Measurements from ENCODE around the gene CSNK1G2.

CSNK1G2 gene

DNA sequence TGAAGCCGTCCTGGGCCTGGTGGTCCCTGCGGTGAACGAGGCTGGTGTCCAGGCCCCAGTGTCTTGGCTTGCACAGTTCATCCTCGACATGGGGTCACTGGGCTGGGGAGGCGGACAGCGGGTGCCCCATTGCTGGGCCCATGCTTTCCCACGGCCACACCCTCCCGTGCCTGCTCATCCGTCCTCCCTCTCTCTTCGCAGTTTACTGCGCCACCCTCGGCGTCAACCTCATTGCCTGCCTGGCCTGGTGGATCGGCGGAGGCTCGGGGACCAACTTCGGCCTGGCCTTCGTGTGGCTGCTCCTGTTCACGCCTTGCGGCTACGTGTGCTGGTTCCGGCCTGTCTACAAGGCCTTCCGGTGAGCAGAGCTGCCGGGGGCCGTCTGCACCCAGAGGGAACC, 23.0 kb upstream of the CSNK1G2 start:
- in situ Hi-C loops (cut with MboI; ENCODE audit: low sequenced_read_pairs), result no loop called here

DNA sequence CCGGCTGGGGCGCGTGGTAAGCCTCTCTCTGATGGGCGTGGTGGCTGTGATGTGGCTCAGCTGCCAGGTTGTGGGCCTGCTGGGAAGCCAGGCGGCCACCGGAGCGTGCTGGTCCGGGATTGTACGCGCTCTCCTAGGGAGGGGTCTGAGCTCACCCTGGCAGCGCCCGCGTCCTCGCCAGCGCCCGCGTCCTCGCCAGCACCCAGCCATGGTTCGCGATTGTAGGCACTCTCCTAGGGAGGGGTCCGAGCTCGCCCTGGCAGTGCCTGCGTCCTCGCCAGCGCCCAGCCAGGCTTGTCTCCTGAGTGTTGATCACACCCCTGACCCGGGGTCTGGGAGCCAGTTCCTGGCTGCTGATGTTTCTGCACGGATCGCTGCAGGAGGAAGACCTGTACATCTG, 22.0 kb upstream of the CSNK1G2 start:
- in situ Hi-C loops (cut with MboI; ENCODE audit: low sequenced_read_pairs), result no loop called here

DNA sequence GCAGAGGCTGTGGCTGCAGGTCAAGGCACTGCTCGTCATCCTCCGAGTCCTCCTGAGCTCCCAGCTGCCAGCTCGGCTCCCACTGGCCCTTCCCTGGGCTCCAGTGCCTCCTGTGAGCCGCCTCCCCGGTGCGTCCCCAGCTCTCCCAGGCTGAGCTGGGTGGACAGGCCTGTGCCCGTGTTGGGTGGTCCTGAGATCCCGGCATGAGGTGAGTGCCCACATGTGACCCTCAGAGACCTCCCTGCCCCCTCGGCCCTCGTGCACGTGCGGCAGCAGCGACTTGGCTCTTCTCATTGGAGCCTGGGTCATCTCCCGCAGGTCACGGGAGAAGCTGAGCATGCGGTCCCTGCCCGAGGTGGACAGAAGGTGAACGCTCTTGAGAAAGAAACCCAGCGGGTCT, 20.3 kb upstream of the CSNK1G2 start:
- in situ Hi-C loops (cut with MboI; ENCODE audit: low sequenced_read_pairs), result no loop called here

DNA sequence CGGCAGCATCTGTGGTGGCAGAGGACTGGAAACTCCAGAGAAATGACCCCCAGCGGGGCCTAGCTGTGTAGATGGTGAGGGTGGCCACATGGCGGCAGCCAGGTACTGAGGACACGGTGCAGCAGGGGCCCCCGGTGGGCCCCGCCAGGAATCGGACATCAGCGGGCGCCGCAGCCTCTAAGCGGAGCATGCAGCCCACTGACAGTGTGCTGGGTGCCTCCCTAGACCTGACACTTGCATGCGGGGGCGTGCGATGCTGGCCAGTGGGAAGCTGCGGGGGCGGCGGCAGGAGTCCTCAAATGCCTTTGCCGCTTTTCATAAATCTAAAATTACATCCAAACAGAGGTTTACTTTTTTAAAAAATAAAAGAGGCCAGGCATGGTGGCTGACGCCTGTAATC, 19.6 kb upstream of the CSNK1G2 start:
- in situ Hi-C loops (cut with MboI; ENCODE audit: low sequenced_read_pairs), result no loop called here

DNA sequence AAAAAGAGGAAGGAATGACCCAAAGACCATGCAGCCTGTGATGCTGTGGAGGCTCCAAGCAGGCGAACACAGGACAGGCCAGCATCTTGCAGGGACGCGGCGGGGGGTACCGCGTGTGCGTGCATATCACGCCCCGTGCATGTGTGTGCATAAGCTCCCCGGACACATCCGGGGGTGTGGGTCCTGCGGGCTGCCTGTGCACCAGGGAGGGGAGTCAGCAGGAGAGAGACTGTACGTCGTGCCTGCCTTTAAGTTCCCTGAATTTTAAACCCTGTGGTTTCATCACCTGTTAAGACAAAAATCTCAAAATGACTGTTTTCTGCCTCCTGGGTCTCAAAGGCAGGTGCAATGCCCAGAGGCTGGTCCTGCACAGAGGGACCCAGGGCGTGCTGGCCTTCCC, 19.1 kb upstream of the CSNK1G2 start:
- in situ Hi-C loops (cut with MboI; ENCODE audit: low sequenced_read_pairs), result no loop called here

DNA sequence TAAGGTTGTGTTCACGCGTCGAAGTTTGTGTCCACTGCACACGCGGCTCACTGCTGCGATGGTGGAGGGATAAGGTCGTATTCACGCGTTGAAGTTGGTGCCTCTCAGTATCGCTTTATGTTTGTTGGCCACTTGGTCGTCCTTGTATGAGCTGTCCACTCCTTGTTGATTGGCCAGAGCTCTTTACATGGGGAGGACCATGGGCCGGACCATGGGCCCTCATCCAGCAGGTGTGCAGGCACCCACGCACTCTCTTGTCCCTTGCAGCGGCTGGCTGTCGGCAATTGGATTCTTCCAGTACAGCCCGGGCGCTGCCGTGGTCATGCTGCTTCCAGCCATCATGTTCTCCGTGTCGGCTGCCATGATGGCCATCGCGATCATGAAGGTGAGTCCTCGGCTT, 18.2 kb upstream of the CSNK1G2 start:
- in situ Hi-C loops (cut with MboI; ENCODE audit: low sequenced_read_pairs), result no loop called here

DNA sequence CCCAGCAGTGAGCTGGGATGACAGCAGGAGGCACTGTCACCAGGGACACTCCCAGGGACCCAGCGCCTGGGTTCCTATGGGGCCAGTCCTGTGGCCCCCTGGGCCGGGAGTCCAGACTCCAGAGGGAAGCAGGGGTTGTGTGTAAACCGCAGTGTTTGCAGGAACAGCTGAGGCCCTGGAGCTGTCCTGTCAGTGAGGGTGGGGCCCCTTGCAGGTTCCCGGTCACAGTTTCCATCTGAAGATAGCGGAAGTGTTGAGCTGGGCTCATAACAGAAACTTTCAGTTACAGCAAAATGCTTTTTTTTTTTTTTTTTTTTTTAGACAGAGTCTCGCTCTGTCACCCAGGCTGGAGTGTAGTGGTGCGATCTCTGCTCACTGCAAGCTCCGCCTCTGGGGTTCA, 17.7 kb upstream of the CSNK1G2 start:
- in situ Hi-C loops (cut with MboI; ENCODE audit: low sequenced_read_pairs), result no loop called here

DNA sequence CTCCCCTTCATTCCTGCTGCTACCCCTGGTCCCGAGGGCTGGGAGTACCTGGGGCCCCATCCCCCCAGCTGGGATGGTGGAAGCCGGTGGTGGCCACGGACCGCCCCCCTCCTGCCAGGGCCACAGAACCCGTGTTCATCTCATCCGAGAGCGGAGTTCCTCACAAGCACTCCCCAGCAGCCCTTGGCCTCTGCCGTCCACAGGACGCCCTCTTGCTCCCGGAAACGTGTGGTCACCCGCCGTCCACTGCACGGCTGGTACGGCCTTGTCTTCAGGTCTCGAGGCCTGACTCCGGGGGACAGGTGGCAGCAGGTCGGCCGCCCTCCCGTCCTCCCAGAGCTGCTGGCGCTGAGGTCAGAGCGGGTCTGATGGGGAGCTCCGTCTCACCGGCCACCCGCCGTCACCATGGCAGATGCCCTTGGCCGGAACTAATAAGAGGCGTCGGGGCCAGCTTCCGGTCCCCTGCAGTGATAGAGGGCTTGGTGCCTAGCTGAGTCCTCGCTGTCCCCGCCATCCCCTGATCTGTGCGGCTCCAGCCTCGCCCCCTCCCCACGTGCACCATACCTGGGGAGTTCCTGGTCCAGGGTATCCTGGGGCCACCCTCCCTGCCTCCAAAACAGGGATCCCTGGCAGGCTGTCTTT, 16.5 kb upstream of the CSNK1G2 start:
- in situ Hi-C loops (cut with MboI; ENCODE audit: low sequenced_read_pairs), result no loop called here

DNA sequence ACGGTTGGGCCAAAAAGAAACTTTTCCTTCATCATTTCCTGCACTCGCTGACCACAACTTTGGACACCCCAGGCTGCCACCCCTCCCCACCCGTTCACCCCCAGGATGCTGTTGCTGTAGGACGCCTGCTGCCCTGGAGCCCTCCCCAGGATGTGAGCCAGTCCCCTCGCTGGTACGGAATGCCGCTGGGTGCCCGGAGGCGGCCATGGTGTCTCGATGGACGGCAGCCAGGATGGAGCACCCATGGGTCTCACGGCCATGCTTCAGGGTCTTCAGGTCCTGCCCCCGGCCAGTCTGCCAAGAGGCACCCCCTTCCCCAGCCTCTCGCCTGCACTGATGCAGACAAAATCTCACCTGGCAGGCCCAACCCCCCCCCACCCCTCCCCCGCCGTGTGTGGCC, 15.4 kb upstream of the CSNK1G2 start:
- in situ Hi-C loops (cut with MboI; ENCODE audit: low sequenced_read_pairs), result no loop called here

DNA sequence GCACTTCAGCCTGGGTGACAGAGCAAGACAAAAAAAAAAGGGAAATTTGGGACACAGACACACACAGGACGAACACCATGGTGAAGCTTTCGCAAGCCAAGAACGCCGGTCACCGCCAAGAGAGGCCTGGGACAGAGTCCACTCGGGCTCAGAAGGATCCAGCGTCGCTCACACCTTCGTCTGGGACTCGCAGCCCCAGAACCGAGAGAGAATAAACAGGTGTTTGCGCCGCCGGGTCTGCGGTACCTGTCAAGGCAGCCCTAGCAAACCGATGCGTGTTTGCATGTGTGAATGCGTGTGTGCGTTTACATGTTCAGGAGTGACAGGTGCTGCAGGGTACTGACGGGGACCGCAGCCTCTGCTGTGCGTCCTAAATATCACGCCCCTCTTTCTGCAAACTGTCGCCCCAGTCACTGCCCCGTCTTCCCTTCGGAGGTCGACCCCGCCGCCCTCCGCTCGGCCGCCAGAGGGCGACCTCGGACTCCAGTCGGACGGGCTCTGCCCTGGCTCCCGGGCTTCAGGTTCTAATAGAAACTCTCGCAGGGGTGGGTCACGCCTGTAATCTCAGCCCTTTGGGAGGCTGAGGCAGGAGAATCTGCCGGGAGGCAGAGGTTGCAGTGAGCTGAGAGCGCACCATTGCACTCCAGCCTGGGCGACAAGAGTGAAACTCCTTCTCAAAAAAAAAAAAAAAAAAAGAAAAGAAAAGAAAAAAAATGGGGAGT, 11.8 kb upstream of the CSNK1G2 start:
- in situ Hi-C loops (cut with MboI; ENCODE audit: low sequenced_read_pairs), result no loop called here

DNA sequence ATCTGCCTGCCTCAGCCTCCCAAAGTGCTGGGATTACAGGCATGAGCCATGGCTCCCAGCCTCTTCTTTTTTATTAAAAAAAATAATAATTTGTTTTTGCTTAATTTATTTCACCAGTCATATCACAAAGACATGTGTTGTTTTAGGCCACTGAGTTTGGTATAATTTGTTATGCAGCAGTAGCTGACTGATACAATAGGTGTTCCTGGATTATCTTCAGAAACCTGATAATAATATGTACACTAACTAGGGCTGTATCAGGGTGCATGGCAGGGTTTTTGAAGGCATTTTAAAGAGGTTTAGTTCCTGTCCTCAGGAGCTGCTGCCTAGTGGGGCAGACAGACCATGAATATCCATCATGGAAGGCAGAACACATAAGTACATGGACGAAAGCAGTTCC, 9.5 kb upstream of the CSNK1G2 start:
- in situ Hi-C loops (cut with MboI; ENCODE audit: low sequenced_read_pairs), result no loop called here

DNA sequence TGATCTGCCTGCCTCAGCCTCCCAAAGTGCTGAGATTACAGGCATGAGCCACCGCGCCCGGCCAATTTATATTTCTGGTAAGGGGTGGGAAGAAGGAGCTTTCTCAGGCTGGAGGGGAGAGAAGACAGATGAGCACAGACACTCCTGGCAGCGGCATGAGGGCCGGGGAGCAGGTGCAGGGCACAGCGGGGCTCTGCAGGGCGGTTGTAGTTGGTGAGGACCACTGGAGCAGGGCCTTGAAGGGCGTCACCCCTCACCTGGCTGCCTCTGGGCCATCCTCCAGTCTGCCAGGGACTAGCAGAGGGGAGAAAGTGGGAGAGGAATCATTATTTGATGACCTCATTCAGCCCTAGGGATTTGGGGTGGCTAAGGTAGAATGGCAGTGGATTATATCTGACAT, 8.6 kb upstream of the CSNK1G2 start:
- in situ Hi-C loops (cut with MboI; ENCODE audit: low sequenced_read_pairs), result no loop called here

DNA sequence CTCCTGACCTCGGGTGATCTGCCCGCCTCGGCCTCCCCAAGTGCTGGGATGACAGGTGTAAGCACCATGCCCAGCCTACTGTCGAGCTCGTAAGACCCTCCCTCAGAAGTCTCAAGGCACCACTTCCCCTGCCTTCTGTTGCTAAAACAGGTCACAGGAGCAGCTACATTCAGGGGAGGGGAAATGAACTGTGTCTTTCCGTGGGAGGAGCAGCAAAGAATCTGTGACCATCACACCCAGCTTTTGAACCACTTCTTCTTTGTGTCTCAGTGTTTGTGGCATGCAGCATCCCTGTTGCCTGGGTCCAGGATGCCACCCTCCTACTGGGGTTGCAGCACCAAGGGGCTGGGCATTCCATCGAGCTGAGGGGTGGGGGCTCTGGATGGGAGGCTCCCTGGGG, 7.7 kb upstream of the CSNK1G2 start:
- in situ Hi-C loops (cut with MboI; ENCODE audit: low sequenced_read_pairs), result no loop called here

DNA sequence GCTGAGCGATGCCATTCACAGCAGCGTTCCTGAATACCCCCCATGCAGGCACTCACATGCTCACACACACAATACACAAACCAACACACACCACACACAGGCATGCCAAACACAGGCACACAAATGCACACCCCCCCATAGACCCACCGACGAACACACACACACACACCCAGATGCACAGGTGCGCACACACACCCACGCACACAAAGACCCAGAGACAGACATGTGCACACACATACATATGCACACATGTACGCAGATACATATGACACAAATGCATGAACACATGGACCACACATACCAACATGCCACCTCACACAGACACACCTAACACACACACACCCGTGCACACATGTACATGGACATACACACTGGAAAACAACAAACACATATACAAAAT, 7.0 kb upstream of the CSNK1G2 start:
- in situ Hi-C loops (cut with MboI; ENCODE audit: low sequenced_read_pairs), result no loop called here

DNA sequence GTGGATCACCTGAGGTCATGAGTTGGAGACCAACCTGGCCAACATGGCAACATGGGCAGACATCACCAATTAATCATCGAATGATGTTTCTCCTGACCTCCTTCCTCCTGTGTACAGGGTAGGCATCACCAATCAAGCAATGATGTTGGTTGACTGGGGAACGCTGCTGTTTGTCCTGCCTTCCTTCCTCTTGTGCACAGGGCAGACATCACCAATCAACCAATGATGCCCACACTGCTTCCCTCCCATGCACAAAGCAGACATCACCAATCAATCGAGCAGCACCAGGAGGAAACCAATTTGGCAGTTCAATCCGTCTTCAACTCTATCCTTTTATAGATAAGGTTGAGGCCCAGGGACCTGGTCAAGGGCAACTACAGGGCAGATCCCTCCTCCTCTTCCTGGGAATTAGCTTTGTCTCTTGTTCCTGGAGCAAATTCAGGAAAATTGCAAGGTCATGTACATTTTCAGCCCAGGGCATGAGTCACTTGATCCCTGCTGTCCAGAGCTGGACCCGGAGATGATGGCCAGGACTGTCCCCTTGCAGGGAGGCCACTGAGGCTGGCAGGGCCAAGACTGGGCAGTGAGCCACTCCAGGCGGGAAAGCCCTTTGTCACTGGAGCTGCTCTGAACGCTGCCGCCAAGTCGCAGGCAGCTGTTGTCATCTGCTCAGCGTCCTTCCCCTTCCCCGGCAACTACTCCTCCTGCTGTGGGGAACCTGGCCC, 5.3 kb upstream of the CSNK1G2 start:
- in situ Hi-C loops (cut with MboI; ENCODE audit: low sequenced_read_pairs), result no loop called here

DNA sequence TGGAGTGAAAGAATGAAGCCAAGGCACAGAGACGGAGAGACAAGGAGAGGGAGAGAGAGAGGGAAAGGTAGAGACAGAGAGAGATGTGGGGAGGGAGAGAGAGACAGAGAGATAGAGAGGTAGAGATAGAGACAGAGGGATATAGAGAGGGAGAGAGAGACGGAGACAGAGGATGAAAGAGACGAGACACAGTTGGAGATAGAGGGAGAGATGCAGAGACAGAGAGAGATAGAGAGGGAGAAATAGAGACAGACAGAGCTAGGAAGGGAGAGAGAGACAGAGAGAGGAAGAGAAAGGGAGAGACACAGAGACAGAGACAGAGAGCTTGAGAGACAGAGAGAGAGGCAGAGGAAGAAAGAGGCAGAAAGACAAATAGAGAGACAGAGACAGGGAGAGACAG, 4.5 kb upstream of the CSNK1G2 start:
- in situ Hi-C loops (cut with MboI; ENCODE audit: low sequenced_read_pairs), result no loop called here

DNA sequence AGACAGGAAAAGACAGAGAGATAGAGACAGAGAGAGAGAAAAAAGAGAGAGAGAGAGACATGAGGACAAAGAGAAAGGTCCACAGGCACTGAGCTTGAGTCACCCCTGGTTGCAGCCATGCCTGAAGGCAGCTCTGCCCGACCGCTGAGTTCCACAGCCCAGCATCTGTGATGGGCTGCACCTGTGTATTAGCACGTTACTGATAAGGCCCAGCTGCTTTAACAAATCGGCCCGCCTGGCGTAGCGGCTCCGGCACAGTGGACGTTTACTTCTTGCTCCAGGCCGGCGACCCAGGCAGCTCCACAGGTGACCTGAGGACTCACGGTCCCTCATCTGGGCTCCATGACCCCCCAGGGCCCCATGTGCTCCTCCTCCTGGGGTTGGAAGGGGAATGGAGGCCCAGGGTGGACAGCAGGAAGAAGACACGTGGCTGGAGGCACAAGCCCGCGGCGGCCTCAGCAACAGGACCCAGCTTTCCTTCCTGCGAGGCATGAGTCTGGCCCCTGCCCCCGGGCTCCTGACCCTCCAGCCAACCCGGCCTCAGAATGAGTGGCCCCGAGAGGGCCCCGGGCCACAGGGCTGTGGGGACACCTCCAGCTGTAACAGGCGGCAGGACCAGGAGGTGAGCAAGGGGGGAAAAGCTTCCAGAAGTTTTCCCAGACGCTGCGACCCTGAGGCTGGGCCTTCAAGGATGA, 3.9 kb upstream of the CSNK1G2 start:
- in situ Hi-C loops (cut with MboI; ENCODE audit: low sequenced_read_pairs), result no loop called here

DNA sequence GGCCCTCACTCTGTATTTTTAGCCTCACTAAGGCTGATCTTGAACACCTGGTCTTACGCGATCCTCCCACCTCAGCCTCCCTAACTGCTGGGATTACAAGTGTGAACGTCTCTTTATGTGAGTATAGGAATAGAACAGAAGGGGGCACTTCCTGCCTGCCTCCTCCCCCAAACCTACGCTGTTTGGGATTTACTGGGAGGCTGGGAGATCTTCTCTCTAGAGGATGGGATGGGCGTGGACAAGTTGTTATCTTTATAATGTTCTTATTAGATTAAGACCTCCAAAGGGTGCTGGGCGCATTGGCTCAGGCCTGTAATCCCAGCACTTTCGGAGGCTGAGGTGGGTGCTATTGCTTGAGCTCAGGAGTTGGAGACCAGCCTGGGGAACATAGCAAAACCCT, 2.9 kb upstream of the CSNK1G2 start:
- in situ Hi-C loops (cut with MboI; ENCODE audit: low sequenced_read_pairs), result no loop called here

DNA sequence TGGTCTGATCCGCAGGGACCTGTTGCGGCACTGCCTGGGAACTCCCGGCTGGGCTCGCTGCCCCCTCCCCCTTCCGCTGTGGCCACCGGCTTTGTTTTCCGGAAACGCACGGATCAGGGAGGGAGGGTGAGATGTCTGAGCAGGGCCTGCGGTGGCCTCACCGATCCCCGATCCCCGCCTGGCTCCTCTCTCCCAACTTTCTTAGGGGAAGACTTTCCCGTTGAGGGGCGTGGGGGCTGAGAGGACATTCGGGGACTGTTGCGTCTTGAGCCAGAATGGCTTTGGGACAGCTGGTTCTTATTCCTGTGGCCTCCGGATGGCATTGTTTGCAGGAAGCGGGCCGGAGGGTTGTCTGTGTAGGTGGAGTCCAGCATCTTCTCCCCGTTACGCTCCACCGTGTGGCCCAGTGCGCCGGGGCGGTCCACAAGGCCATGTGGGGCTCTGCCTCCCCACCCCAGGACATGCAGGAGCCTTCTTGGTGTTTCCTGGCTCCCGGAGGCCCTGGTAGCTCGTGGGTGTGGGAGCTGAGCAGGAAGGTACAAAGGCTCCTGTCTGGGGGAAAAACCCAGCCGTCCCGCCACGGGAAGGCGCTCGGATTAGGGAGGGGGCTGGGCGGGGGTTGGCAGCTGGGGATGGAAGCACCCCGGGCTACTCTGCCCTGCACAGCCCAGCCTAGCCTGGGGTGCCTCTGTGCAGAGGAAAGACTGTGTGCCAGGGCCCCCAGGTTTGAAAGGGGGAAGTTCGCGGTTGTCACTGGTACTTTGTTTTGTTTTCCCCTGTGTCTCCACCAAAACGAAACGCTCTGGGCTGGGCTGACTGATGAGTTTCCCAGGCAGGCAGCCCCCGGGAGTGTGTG, 1.3 kb downstream of the CSNK1G2 start:
- in situ Hi-C loops (cut with MboI; ENCODE audit: low sequenced_read_pairs), result no loop called here

DNA sequence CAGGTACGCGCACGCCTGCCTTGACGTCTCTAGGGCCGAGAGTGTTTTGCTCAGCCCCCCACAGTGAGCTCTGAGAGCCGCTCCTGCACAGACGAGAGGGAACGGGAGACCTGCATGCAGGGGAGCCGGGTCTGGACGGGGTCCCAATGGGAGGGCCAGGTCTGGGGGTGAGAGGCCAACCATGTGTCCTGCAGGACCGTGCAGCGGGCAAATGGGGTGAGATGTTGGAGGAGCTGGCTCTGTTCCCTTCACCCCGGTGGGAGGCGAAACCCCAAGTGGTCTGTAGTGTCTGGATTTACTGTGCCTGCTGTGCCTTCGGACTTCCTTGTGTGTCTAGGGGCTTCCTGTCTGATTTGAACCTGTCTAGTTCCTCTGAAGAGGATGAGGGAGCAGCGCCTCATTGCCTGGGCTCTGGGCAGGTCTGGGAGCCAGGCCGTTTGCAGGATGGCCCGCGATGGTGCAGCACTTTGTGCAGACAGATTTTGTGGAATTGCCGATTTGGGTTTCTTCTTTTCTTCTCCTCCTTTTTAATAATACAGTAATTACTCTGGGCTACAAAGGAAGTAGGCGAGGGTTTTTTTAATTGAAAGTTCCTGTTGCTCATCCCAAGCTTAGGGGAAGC, 2.1 kb downstream of the CSNK1G2 start:
- in situ Hi-C loops (cut with MboI; ENCODE audit: low sequenced_read_pairs), result no loop called here
